HG02970 (cell line): Measurements from ENCODE around the gene LMCD1.
A peak's percentile ranks its signal among the peaks of the same experiment; 100 is the strongest.
"Not testable (repeated sequence)": the region's sequence is repeated elsewhere in the genome, so short reads cannot be mapped to it uniquely, and the experiment has no call there.

Source experiments
- ATAC-seq: cut with Tn5 transposase; IDR thresholded peaks from one replicate; pipeline ENCODE4 v1.9.1; 2021; ENCODE audit warnings: mild to moderate bottlenecking, moderate library complexity, moderate number of reproducible peaks; ENCODE audit not compliant: unreplicated experiment, low FRiP score

The LMCD1 gene

DNA sequence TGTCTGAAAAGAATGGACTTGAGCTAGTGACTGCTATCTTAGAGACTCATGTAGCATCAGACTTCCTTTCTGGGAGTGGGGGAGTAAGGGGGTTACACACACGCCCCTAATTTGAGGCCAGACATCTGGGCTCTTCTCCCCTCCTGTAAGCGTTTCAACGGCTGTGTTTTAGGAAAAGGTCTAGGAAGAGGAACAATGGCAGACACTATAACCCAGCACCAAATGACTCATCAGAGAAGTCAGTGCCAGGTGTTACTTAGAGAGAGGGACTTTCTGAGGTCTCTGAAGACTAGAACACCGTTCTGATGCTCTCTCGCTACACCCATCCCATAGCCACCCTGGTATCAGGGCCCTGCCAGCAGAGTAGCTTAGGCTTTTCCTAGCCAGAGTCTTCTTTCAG, 77.5 kb downstream of the LMCD1 start:
- peak; percentile 83 for ATAC-seq

DNA sequence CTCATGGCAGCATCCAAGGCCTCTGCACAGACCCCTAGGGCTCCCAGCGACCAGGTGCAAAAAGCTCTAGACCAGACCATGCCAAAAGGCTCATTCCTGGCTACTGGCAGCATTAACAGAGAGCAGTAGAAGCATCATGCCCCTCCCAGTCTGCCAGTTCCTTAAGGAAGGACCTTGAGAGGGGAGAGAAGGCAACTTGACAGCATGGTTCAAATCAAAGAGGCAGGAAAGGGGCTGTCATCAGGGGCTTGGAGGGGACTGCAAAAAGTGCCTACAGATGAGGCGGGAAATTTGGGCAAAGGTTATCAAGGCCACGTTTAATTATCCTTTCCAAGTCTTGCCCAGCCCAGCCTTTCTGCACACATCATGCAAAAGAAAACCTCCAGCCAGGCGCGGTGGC, 78.3 kb downstream of the LMCD1 start:
- ATAC-seq = no peak

- ATAC-seq = not testable (repeated sequence)
These were observed 78.8 kb downstream of the LMCD1 start for GRCh38 chr3:8580434-8580833.

DNA sequence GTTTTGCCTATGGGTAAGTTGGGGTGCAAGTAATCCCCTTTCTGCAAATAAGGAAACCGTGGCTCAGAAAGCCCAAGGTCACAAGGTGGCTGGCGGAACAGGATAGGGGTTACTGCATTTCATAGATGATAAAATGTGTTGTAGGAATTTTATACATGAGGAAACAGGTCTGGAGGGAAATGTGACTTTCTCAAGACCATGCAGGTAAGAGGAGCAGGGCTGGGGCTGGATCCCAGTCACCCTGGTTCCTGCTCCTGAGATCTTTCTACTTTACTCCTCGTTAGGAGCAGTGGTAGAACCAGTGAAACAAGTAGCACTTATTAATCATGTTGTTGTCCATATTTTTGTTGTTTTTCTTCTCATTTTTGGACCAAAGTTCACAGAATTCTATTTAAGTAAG, 79.8 kb downstream of the LMCD1 start:
- no peak for ATAC-seq

DNA sequence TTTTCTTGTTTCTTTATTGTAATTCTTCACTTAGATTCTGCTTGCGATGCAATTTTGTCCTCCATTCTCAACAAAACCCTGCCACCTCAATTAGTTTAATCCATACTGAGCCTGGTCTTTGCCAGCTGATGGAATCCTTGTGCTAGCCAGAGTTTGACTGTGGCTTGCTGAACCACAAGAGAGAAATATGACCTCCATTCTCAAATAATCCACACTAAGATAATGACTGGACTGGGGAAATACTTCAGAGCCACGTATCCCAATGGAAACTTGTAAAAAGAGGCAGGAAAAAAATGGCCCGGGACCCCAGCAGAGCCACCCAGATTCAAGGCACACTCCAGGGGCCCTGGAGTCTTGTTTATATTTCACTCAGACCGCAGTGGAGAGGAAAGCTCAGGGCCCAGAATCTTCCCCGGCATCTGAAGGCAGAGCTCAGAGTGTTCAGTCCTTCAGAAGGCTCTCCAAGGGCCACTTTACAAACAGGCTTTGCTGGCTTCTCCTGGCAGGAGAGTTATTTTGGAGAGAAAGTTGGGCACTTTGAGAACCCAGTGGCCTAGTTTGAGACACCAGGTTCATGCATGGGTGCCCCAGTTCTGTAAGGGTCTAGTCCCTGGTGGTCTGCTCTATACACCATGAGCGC, 80.3 kb downstream of the LMCD1 start:
- ATAC-seq = no peak

DNA sequence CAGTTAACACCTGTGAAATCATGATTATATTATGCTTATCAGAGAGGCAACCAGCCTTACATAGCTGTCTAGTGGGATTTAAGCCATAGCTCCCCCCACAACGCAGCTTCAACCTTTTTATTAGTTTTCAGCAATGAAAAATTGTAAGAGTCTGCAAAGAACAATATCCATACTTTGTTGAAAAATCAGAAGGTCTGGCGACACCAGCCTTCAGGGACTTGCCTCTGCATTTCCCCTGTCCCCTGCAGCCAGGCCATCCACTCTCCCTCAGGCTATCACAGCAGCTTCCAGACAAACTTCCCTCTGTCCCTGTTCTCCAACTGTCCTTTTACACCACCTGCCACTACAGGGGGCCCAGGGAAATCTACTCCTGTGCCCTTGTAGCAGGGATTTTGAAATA, 83.0 kb downstream of the LMCD1 start:
- ATAC-seq = no peak

GRCh38 chr3:8589880-8590556, 88.4 kb downstream of the LMCD1 start:
- no peak for ATAC-seq

DNA sequence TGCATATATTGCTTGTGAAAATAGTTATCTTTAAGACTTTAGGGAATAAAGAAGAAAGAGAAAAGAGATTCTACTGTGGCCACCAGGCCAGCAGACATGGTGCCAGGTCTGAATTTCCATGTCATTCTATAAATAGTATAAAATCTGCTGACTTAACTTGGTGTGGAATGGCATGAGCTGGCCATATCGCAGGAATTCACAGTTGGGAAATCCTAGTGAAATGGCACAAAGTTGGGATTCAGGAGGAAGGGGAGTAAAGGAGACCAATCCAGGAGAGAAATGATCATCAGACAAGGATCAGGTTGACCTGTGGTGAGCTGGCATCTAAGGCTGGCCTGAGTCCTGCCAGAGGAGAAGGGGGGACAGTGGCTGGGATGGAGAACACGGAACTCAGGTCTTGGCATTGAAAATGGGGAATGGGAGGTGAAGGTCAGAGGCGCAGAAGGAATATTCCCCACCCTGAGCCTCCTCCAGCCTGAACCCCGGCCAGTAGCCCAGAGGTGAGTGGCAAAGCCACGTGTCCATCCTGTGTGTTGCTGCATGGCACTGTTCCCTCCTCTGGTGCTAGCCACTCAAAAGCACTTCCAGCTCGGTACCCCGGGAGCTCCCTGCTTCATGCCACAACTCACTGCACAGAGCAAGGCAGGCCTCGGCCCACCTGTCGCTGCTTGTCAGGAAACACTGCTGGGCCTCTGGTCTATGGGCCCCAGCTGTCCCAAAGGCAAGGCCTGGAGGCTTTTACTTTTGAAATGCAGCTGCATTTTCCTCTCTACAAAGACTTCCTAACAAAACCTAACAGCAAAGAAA, 91.6 kb downstream of the LMCD1 start:
- ATAC-seq = no peak

DNA sequence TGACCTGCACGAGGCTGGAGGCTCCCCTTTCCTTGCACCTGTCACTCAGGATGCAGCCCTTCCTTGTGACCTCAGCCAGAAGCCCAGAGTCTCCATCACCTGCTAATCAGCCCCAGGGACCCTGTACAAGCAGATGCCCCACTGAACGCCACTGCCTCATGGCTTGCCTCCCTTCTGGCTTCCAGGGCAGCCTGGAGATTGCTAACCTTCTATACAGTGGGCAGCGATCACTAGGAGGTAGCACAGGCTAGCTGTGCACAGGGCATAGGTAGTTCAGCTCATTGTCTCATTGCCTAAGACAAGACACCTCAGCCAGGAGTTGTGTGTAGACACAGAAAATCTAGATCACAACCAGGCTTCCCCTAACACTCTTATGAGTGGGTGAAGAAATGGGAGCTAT, 93.6 kb downstream of the LMCD1 start:
- ATAC-seq = no peak

DNA sequence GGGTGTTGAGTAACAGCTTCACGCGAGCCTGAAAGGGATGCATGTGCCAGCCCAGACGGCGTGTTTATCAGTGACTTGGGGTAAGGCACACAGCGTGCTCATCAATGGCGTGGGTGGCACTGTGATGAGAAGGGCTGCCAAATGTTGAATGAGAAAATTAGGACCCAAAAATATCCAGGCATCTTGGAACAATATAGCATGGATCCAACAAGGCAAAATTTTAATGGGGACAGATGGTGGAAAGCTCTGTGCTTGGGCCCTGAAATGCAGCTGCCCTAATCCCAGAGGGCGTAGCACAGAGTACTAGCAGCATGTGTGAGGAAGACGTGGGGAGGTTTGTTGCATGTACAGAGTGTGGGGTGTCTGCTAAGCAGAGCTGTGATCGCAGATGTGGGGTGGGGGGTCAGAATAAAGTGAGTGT, 94.1 kb downstream of the LMCD1 start:
- ATAC-seq = no peak

DNA sequence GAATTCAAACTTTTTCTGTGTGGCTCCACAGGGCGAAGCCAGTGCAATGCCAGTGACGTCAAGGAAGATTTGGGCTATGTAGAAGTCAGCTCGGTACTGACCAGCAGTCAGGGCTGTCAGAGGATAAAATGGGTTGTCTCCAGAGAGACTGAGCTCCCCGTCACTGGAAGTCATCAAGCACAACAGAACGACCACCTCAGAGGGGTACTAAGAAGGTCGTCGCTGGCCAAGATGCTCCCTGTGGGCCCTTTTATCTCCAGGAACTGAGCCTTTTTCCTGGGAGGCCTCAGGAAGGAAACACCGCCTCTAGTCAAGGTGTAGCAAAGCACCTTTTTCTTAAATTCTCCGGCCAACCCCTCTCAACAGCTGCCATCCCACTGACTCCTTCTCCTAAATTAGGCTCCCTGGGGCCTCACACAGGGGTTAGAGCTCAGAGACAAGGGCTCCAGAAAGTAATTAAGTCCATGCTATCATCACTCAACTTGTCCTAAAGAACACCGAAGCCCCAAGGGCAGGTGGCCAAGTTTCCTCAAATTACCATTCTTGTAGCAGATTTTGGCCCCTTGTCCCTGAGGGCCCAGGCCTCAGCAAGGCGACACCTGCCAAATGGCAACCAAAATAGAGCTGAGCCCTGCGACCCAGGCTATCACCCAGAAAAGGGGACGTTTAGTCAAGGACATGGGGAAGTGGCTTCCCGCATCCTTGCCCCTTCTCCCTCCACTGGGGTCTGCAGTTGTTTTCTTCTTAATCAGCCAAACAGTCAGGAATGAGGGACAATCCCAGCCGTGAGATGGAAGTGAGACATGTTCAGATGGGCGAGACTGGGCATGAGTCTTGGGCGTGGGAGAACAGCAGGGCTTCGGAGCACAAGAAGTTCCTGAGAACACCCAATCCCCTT, 94.9 kb downstream of the LMCD1 start:
- no peak for ATAC-seq

- no peak for ATAC-seq
These were observed 95.7 kb downstream of the LMCD1 start for GRCh38 chr3:8597219-8597853.

GRCh38 chr3:8599146-8599545, 97.5 kb downstream of the LMCD1 start:
- ATAC-seq = no peak

- ATAC-seq = no peak
These were observed 98.8 kb downstream of the LMCD1 start for GRCh38 chr3:8600457-8600856.

DNA sequence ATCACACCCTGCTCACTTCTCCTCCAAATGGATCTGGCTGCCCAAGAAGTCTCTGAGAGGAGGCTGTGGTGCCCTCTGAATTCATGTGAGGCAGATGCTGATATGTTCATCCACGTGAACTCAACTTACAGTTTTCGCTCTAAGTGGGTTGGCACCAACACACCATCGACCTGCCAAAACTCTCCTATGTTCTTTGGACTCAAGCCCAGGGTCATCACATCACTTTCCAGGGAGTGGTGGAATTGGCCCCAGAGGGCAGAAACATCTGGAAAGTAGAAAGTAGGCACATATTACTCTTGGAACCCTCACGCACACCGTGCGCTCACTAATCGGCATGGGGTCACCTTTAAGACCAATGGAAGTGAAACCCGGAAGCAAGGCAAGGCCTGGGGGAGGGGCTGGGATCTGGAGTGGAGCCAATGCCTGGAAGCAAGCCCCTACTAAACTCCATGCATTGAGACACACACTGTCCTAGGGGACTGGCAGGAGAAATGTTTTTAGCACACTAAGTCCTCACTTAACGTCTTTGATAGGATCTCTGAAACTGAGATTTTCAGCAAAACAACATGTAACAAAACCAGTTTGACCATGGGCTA, 101.6 kb downstream of the LMCD1 start:
- no peak for ATAC-seq

DNA sequence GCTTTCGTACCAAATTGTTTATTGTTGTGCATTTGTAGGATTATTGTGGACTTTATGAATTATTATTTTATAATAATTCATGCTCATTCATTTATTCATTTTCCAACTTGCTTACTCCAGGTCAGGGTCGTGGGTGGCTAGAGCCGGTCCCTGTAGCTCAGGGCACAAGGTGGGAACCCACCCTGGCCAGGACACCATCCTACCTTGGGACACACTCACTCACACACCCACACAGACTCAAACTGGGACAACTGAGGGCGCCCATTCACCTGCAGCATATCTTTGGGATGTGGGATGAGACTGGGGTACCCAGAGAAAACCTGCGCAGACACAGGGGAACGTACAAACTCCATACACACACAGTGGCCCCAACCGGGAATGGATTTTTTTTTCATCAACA, 102.4 kb downstream of the LMCD1 start:
- no peak for ATAC-seq

DNA sequence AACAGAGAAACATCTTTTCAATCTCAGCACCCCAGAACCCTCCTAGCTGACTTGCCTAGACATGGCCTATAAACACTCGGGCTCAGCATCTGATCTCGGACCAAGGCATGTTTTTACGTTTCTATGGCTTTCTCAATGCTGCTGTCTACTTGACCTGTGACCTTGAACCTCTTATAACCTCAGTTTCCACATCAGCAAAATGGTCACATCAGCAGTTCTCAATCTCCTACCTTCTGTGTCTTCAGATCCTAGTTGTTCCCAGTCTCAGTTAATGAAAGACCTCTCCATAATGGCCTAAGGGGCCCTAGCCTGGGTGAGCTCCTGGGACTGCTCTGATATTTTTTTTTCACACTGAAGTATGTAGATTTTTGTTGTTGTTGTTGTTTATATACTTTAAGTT, 103.4 kb downstream of the LMCD1 start:
- ATAC-seq = no peak

GRCh38 chr3:8606701-8607231, 105.1 kb downstream of the LMCD1 start:
- ATAC-seq = no peak

DNA sequence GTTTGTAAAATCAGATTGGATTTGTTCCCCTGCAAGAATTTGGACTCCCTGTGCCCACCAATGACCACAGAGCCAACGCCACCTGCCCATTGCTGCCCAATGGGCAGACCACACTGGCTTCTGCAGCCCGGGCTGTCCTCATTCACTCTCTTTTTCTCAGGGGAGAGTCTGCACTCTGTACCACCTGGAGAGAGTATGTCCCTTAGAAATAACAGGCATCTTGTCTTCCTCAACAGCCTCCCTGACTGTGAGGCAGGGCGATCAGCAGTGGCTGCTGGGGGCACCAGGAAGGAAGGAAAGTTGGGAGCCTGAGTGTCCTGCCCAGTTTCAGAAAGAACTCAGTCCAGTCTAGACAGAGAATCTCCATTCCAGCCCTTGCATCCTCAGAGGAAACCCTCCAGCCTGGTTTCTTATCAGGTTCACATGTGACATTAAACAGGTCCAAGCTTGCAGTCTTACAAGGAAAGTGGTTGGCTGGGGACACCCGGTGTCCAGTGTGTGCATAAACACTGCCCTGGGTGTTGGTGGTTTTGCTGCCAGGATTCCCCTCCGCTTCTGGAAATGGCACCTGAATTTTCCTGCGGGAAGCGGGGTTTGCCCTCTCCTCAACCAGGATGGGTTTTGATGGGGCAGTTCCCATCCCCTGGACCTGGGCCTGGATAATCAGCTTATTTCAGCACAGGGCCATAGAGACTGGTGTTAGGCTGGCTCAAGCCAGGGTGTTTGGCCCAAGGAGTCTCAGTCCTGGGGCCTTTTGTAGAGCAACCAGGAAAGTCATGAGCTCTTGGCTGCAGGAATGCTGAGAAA, 105.8 kb downstream of the LMCD1 start:
- no peak for ATAC-seq
